ENCODE data around the gene CTNNA3. TPM values are rescaled to one million over a fixed set of nuclear protein-coding genes. Genes with fewer than 3 reads are reported as not detected.

The CTNNA3 gene
- total and polyA plus RNA-seq, 2 donors (not counting 1 experiment from before 2014, with no cell fraction given) = not detected

GRCh38 chr10:66187053-66187733 is 1508.8 kb downstream of the CTNNA3 start:
- Histone ChIP-seq H2AFZ (ENCODE audit: low read length) (no peak overlapping the region), H3K4me2 (ENCODE audit: extremely low read depth, insufficient read depth, low read length) (no peak overlapping the region), H4K20me1 (ENCODE audit: control insufficient read depth, extremely low read depth, insufficient read depth, low read length) (no peaks in the 10 kb centered on the region), H3K4me3 (replicated peaks in 1 of 4; ENCODE audit: control extremely low read depth in 1 of 4, insufficient read depth in 1 of 4, low read depth in 3 of 4, low read length in 4 of 4) (no peak overlapping the region), H3K27me3 (ENCODE audit: control insufficient read depth, insufficient read depth, low read length) (no peaks in the 10 kb centered on the region), H3K36me3 (ENCODE audit: control insufficient read depth, insufficient read depth, low read length) (no peaks in the 10 kb centered on the region), H3K79me2 (ENCODE audit: control insufficient read depth, insufficient read depth, low read length) (no peaks in the 10 kb centered on the region), H3K9me3 (ENCODE audit: control insufficient read depth, insufficient read depth, low read depth, low read length) (no peaks in the 10 kb centered on the region), H3K27ac (ENCODE audit: insufficient read depth, low read length) (no peak overlapping the region), H3K4me1 (ENCODE audit: control insufficient read depth, extremely low read depth, insufficient read depth, low read length) (no peaks in the 10 kb centered on the region), H3K9ac (ENCODE audit: insufficient read depth, low read length) (no peak overlapping the region)
- no peak for DNase-seq (ENCODE audit: low read depth in 2 of 2)
- TF ChIP-seq CTCF (conservative IDR thresholded peaks at IDR 0.05 in 1 of 2, IDR thresholded peaks at IDR 0.05 in 1 of 2; ENCODE audit: low read depth in 1 of 2, low read length in 2 of 2) = no peak

GRCh38 chr10:66183028-66183427 is 1513.0 kb downstream of the CTNNA3 start:
- TF ChIP-seq EZH2 (IDR thresholded peaks at IDR 0.05; ENCODE audit: low read length, missing control alignments) (no peak), CTCF (conservative IDR thresholded peaks at IDR 0.05 in 1 of 2, IDR thresholded peaks at IDR 0.05 in 1 of 2; ENCODE audit: low read depth in 1 of 2, low read length in 2 of 2) (no peak)
- no peaks in the 10 kb centered on the region for H4K20me1 ChIP-seq (ENCODE audit: control insufficient read depth, extremely low read depth, insufficient read depth, low read length)
- H3K9ac ChIP-seq (ENCODE audit: insufficient read depth, low read length) = no peak overlapping the region
- DNase-seq (ENCODE audit: low read depth in 2 of 2) = no peak
- no peaks in the 10 kb centered on the region for H3K4me1 ChIP-seq (ENCODE audit: control insufficient read depth, extremely low read depth, insufficient read depth, low read length)
- no peak overlapping the region for H3K27ac ChIP-seq (ENCODE audit: insufficient read depth, low read length)
- no peaks in the 10 kb centered on the region for H3K36me3 ChIP-seq (ENCODE audit: control insufficient read depth, insufficient read depth, low read length)
- H3K4me2 ChIP-seq (ENCODE audit: extremely low read depth, insufficient read depth, low read length) = no peak overlapping the region
- H3K9me3 ChIP-seq (ENCODE audit: control insufficient read depth, insufficient read depth, low read depth, low read length) = no peaks in the 10 kb centered on the region
- H3K79me2 ChIP-seq (ENCODE audit: control insufficient read depth, insufficient read depth, low read length) = no peaks in the 10 kb centered on the region
- no peak overlapping the region for H2AFZ ChIP-seq (ENCODE audit: low read length)
- no peaks in the 10 kb centered on the region for H3K27me3 ChIP-seq (ENCODE audit: control insufficient read depth, insufficient read depth, low read length)
- H3K4me3 ChIP-seq (replicated peaks in 1 of 4; ENCODE audit: control extremely low read depth in 1 of 4, insufficient read depth in 1 of 4, low read depth in 3 of 4, low read length in 4 of 4) = no peak overlapping the region

GRCh38 chr10:66180581-66181318 is 1515.2 kb downstream of the CTNNA3 start:
- no peaks in the 10 kb centered on the region for H3K79me2 ChIP-seq (ENCODE audit: control insufficient read depth, insufficient read depth, low read length)
- no peaks in the 10 kb centered on the region for H3K9me3 ChIP-seq (ENCODE audit: control insufficient read depth, insufficient read depth, low read depth, low read length)
- no peak overlapping the region for H3K27ac ChIP-seq (ENCODE audit: insufficient read depth, low read length)
- H2AFZ ChIP-seq (ENCODE audit: low read length) = peak overlapping the region; percentile 22
- no peak overlapping the region for H3K9ac ChIP-seq (ENCODE audit: insufficient read depth, low read length)
- no peaks in the 10 kb centered on the region for H3K36me3 ChIP-seq (ENCODE audit: control insufficient read depth, insufficient read depth, low read length)
- H4K20me1 ChIP-seq (ENCODE audit: control insufficient read depth, extremely low read depth, insufficient read depth, low read length) = no peaks in the 10 kb centered on the region
- TF ChIP-seq CTCF (conservative IDR thresholded peaks at IDR 0.05 in 1 of 2, IDR thresholded peaks at IDR 0.05 in 1 of 2; ENCODE audit: low read depth in 1 of 2, low read length in 2 of 2) (peak; percentile 50 to 52), EZH2 (IDR thresholded peaks at IDR 0.05; ENCODE audit: low read length, missing control alignments) (no peak)
- peak; percentile 44 to 77 for DNase-seq (ENCODE audit: low read depth in 2 of 2)
- H3K4me3 ChIP-seq (replicated peaks in 1 of 4; ENCODE audit: control extremely low read depth in 1 of 4, insufficient read depth in 1 of 4, low read depth in 3 of 4, low read length in 4 of 4) = peak overlapping the region in 1 of 4 experiments; percentile 0
- H3K4me1 ChIP-seq (ENCODE audit: control insufficient read depth, extremely low read depth, insufficient read depth, low read length) = no peaks in the 10 kb centered on the region
- H3K27me3 ChIP-seq (ENCODE audit: control insufficient read depth, insufficient read depth, low read length) = no peaks in the 10 kb centered on the region
- H3K4me2 ChIP-seq (ENCODE audit: extremely low read depth, insufficient read depth, low read length) = no peak overlapping the region
